Inflammatory macrophage treated with lipopolysaccharide for 4 hours (primary cell): Measurements from ENCODE around the gene SELENOW.
"Not testable (repeated sequence)": the region's sequence is repeated elsewhere in the genome, so short reads cannot be mapped to it uniquely, and the experiment has no call there.

ENCODE experiments used
- DNase-seq: peaks from one replicate; pipeline ENCODE4 v3.0.0-alpha.2; 2020

Gene SELENOW

GRCh38 chr19:47778049-47778953 lies at the start of gene SELENOW:
Gene SELENOW (plus strand): TSS chr19:47778703. CDS start chr19:47778786, 83 bp downstream.
- peak; percentile 57 for DNase-seq

GRCh38 chr19:47729468-47729798 lies 49.1 kb upstream of the SELENOW start:
- no peak for DNase-seq

- peak; percentile 16 for DNase-seq
These were observed 48.5 kb upstream of the SELENOW start for GRCh38 chr19:47729799-47730520.

- DNase-seq, result no peak
These were observed 48.0 kb upstream of the SELENOW start for GRCh38 chr19:47730521-47730889.

- DNase-seq, result no peak
These were observed 47.6 kb upstream of the SELENOW start for GRCh38 chr19:47730910-47731309.

GRCh38 chr19:47735131-47735530 lies 43.4 kb upstream of the SELENOW start:
- no peak for DNase-seq

- no peak for DNase-seq
These were observed 37.5 kb upstream of the SELENOW start for GRCh38 chr19:47740866-47741519.

GRCh38 chr19:47741544-47742140 lies 36.9 kb upstream of the SELENOW start:
- DNase-seq, result no peak

GRCh38 chr19:47742634-47743033 lies 35.9 kb upstream of the SELENOW start:
- no peak for DNase-seq

- DNase-seq, result peak; percentile 97
These were observed 33.2 kb upstream of the SELENOW start, which contains the start of gene NOP53 for GRCh38 chr19:47745010-47745901. Gene NOP53 (plus strand): TSS chr19:47745546. CDS start chr19:47745560, 14 bp downstream.

GRCh38 chr19:47746129-47746528 lies 32.4 kb upstream of the SELENOW start:
- DNase-seq, result not testable (repeated sequence)

- no peak for DNase-seq
These were observed 29.2 kb upstream of the SELENOW start for GRCh38 chr19:47749326-47749725.

- no peak for DNase-seq
These were observed 27.8 kb upstream of the SELENOW start for GRCh38 chr19:47750752-47751151.

GRCh38 chr19:47752440-47753211 lies 25.9 kb upstream of the SELENOW start:
- no peak for DNase-seq

- no peak for DNase-seq
These were observed 24.1 kb upstream of the SELENOW start for GRCh38 chr19:47754206-47755064.

- no peak for DNase-seq
These were observed 23.3 kb upstream of the SELENOW start for GRCh38 chr19:47755065-47755761.

GRCh38 chr19:47755762-47756626 lies 22.5 kb upstream of the SELENOW start:
- no peak for DNase-seq

- no peak for DNase-seq
These were observed 21.9 kb upstream of the SELENOW start for GRCh38 chr19:47756627-47756929.
